Astrocyte (in vitro differentiated cells and primary cell): ENCODE results near the gene IGSF21. TPM values are rescaled to one million over a fixed set of nuclear protein-coding genes. Genes with fewer than 3 reads are reported as not detected.

Source experiments
- DNase-seq: peaks from one replicate; pipeline ENCODE4 v3.0.0-alpha.2; 2010; ENCODE audit warnings: low read depth
- FAIRE-seq: peaks from 2 replicates; lab custom pipeline; 2011; peaks lifted over from hg19 to GRCh38; lab: Jason Lieb, UNC
- H2AFZ ChIP-seq: 2 replicates; pipeline ENCODE4 v1.6.0; 2012; ENCODE audit warnings: low read depth, low read length, inconsistent platforms
- H3K27ac ChIP-seq: 2 replicates; pipeline ENCODE4 v1.5.1; 2011; ENCODE audit warnings: low read depth, low read length, inconsistent platforms
- H3K27me3 ChIP-seq: 2 replicates; pipeline ENCODE4 v1.6.0; 2011; ENCODE audit warnings: low read length, inconsistent platforms; ENCODE audit not compliant: insufficient read depth
- H3K36me3 ChIP-seq: 2 replicates; pipeline ENCODE4 v1.5.1; 2011; ENCODE audit warnings: low read length, inconsistent platforms; ENCODE audit not compliant: insufficient read depth
- H3K4me1 ChIP-seq: 2 replicates; pipeline ENCODE4 v1.5.1; 2011; ENCODE audit warnings: low read length, inconsistent platforms; ENCODE audit not compliant: insufficient read depth
- H3K4me2 ChIP-seq: 2 replicates; pipeline ENCODE4 v1.6.0; 2012; ENCODE audit warnings: low read length, inconsistent platforms
- H3K4me3 ChIP-seq: 2 replicates; pipeline ENCODE4 v1.5.1; 2011; ENCODE audit warnings: low read depth, mild to moderate bottlenecking, low read length, inconsistent platforms; ENCODE audit not compliant: insufficient read depth
- H3K79me2 ChIP-seq: 2 replicates; pipeline ENCODE4 v1.6.0; 2012; ENCODE audit warnings: mild to moderate bottlenecking, low read length, inconsistent platforms; ENCODE audit not compliant: insufficient read depth
- H3K9ac ChIP-seq: 2 replicates; pipeline ENCODE4 v1.6.0; 2012; ENCODE audit warnings: mild to moderate bottlenecking, low read length, inconsistent platforms
- H3K9me3 ChIP-seq: 2 replicates; pipeline ENCODE4 v1.5.1; 2012; ENCODE audit warnings: low read depth, mild to moderate bottlenecking, low read length, inconsistent platforms; ENCODE audit not compliant: insufficient read depth
- H4K20me1 ChIP-seq: 2 replicates; pipeline ENCODE4 v1.6.0; 2012; ENCODE audit warnings: low read length, inconsistent platforms; ENCODE audit not compliant: insufficient read depth
- H3K27ac Mint-ChIP-seq: one replicate; pipeline ENCODE4 v1.8.0; 2021; ENCODE audit warnings: mild to moderate bottlenecking, mixed read lengths; ENCODE audit not compliant: unreplicated experiment
- H3K27me3 Mint-ChIP-seq: one replicate; pipeline ENCODE4 v1.8.0; 2021; ENCODE audit warnings: low read depth, mixed read lengths; ENCODE audit not compliant: unreplicated experiment
- H3K36me3 Mint-ChIP-seq: one replicate; pipeline ENCODE4 v1.8.0; 2021; ENCODE audit warnings: low read depth, mixed read lengths; ENCODE audit not compliant: unreplicated experiment
- H3K4me1 Mint-ChIP-seq: one replicate; pipeline ENCODE4 v1.8.0; 2021; ENCODE audit warnings: low read depth, mixed read lengths; ENCODE audit not compliant: unreplicated experiment
- H3K4me3 Mint-ChIP-seq: one replicate; pipeline ENCODE4 v1.8.0; 2021; ENCODE audit warnings: mild to moderate bottlenecking, moderate library complexity, mixed read lengths; ENCODE audit not compliant: unreplicated experiment
- H3K9me3 Mint-ChIP-seq: one replicate; pipeline ENCODE4 v1.8.0; 2021; ENCODE audit warnings: mild to moderate bottlenecking, mixed read lengths; ENCODE audit not compliant: unreplicated experiment
- CTCF ChIP-seq: IDR thresholded peaks from 2 replicates; pipeline ENCODE4 v1.5.1; 2011; ENCODE audit warnings: low read depth, mild to moderate bottlenecking, inconsistent platforms, low read length, moderate library complexity; ENCODE audit not compliant: insufficient read depth
- EZH2 ChIP-seq: IDR thresholded peaks from 2 replicates; pipeline ENCODE4 v1.6.1; 2012; ENCODE audit warnings: mild to moderate bottlenecking, low read length, inconsistent platforms; ENCODE audit not compliant: insufficient read depth
- total RNA-seq: library from RNA; stranded (reverse); gene quantifications from 2 replicates; pipeline ENCODE4 v1.2.1, GENCODE V29; 2021

The IGSF21 gene
- total RNA-seq, 1 donor from 2014 or later: not detected

GRCh38 chr1:18176619-18177018, 69.0 kb downstream of the IGSF21 start:
- H3K27ac Mint-ChIP-seq: no peak overlapping the region
- H3K36me3 Mint-ChIP-seq: no peaks in the 10 kb centered on the region
- H2AFZ ChIP-seq: no peak overlapping the region
- no peaks in the 10 kb centered on the region for H3K9me3 Mint-ChIP-seq
- no peaks in the 10 kb centered on the region for H4K20me1 ChIP-seq
- H3K27me3 Mint-ChIP-seq: peaks cover 38% of the 10 kb centered on the region
- H3K36me3 ChIP-seq: no peaks in the 10 kb centered on the region
- no peak overlapping the region for H3K4me2 ChIP-seq
- no peak overlapping the region for H3K4me3 Mint-ChIP-seq
- DNase-seq (no peak), FAIRE-seq (no peak)
- H3K4me3 ChIP-seq: no peak overlapping the region
- H3K9me3 ChIP-seq: no peaks in the 10 kb centered on the region
- no peaks in the 10 kb centered on the region for H3K79me2 ChIP-seq
- no peaks in the 10 kb centered on the region for H3K4me1 Mint-ChIP-seq
- no peaks in the 10 kb centered on the region for H3K4me1 ChIP-seq
- TF ChIP-seq EZH2 (no peak), CTCF (no peak)
- H3K27ac ChIP-seq: no peak overlapping the region
- H3K9ac ChIP-seq: no peak overlapping the region
- H3K27me3 ChIP-seq: peaks cover 11% of the 10 kb centered on the region

GRCh38 chr1:18178111-18178510, 70.5 kb downstream of the IGSF21 start:
- Histone ChIP-seq H3K4me3 (no peak overlapping the region), H3K9ac (no peak overlapping the region), H3K79me2 (no peaks in the 10 kb centered on the region), H3K9me3 (no peaks in the 10 kb centered on the region), H4K20me1 (no peaks in the 10 kb centered on the region), H3K4me1 (no peaks in the 10 kb centered on the region), H3K36me3 (no peaks in the 10 kb centered on the region), H2AFZ (no peak overlapping the region), H3K4me2 (no peak overlapping the region), H3K27me3 (peaks cover 11% of the 10 kb centered on the region), H3K27ac (no peak overlapping the region)
- TF ChIP-seq EZH2: no peak
- TF ChIP-seq CTCF: no peak
- Mint-ChIP-seq H3K9me3 (no peaks in the 10 kb centered on the region), H3K27ac (no peak overlapping the region), H3K4me3 (no peak overlapping the region), H3K27me3 (peaks cover 38% of the 10 kb centered on the region), H3K4me1 (peaks cover 5% of the 10 kb centered on the region), H3K36me3 (no peaks in the 10 kb centered on the region)
- no peak for FAIRE-seq
- no peak for DNase-seq

DNA sequence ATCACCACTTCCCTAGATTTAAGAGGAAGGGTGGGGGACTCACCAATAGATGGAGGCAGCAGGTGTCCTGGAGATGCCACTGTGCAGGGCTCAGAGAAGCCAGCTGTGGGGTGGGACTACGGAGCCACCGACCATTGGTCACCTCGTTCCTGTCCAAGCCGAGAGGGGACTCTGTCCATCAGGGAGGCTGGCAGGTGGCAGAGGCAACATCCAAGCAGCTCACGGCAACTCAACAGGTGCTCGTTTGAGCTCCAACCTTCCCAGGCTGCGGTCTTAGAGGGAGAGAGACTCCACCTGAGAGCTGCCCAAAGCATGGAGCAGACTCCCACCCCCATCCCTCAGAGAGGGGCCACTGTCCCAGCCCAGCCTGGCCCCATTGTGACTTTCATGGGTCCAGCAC, 71.4 kb downstream of the IGSF21 start:
- H3K9me3 Mint-ChIP-seq: no peaks in the 10 kb centered on the region
- TF ChIP-seq EZH2 (no peak), CTCF (no peak)
- no peaks in the 10 kb centered on the region for H3K4me1 ChIP-seq
- no peaks in the 10 kb centered on the region for H3K36me3 Mint-ChIP-seq
- H3K27me3 Mint-ChIP-seq: peaks cover 36% of the 10 kb centered on the region
- peaks cover 11% of the 10 kb centered on the region for H3K27me3 ChIP-seq
- no peak for DNase-seq
- no peak overlapping the region for H2AFZ ChIP-seq
- no peaks in the 10 kb centered on the region for H4K20me1 ChIP-seq
- H3K79me2 ChIP-seq: no peaks in the 10 kb centered on the region
- H3K27ac Mint-ChIP-seq: no peak overlapping the region
- H3K4me3 Mint-ChIP-seq: no peak overlapping the region
- no peak overlapping the region for H3K4me3 ChIP-seq
- no peak overlapping the region for H3K27ac ChIP-seq
- FAIRE-seq: no peak
- H3K36me3 ChIP-seq: no peaks in the 10 kb centered on the region
- no peaks in the 10 kb centered on the region for H3K9me3 ChIP-seq
- H3K9ac ChIP-seq: no peak overlapping the region
- no peak overlapping the region for H3K4me2 ChIP-seq
- peaks cover 8% of the 10 kb centered on the region for H3K4me1 Mint-ChIP-seq
